GM18861 (cell line): ENCODE measurements around the gene USP7.

Experiments
- ATAC-seq: cut with Tn5 transposase; IDR thresholded peaks from one replicate; pipeline ENCODE4 v1.9.1; 2021; ENCODE audit not compliant: unreplicated experiment

USP7 gene

GRCh38 chr16:8903004-8903403, 60.7 kb downstream of the USP7 start:
- ATAC-seq, result no peak

- no peak for ATAC-seq
Measured at GRCh38 chr16:8901320-8901861, 62.3 kb downstream of the USP7 start.

DNA sequence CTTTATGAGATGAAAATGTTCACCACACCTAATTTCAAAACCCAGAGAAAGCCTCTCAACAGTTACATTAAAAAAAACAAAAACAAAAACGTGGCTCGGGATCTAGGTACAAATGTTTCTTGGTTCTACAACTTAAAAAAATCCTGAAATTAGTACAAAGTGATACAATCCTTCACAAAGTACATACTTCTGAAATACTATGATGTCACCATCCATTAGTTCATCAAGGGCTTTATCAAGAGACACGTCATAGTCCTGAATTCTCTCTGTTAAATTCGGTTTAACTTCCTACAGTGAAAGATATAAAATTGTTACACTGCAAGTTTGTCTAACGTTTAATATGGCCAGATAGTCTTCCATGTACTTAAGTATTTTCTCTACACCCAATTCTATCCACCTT, 63.4 kb downstream of the USP7 start:
- ATAC-seq, result no peak

GRCh38 chr16:8899709-8900317, 63.9 kb downstream of the USP7 start:
- ATAC-seq, result peak; percentile 53

- ATAC-seq, result peak; percentile 29
Measured at GRCh38 chr16:8898660-8899318, 64.9 kb downstream of the USP7 start.

DNA sequence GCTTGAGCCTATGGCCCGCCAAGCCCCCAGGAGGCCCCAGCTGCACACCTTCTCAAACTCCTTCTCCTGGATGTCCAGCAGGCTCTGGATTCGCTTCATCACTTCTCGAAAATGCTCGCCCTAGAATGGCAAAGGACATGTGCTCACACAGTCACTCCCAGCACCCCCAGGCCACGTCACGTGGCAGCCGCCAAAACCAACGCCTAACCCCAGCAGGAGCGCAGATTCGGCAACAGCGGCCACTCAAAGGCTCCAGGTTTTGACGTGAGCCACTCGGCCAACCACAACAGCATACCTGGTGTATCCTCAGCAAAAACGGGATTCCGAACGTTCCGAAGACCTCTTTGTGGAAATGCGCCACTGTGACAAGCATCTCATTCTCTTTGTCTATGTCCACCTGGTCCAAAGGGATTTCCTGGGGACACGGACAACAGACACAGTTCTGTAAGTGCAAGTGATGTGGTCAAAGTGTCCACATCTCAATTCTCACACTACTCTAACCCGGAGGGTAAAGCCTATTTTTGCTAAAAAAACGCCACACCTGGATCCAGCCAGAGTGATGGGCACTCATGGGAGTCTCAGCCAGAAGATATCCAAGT, 68.9 kb downstream of the USP7 start:
- ATAC-seq, result no peak

- ATAC-seq, result no peak
Measured at GRCh38 chr16:8893976-8894690, 69.6 kb downstream of the USP7 start.

DNA sequence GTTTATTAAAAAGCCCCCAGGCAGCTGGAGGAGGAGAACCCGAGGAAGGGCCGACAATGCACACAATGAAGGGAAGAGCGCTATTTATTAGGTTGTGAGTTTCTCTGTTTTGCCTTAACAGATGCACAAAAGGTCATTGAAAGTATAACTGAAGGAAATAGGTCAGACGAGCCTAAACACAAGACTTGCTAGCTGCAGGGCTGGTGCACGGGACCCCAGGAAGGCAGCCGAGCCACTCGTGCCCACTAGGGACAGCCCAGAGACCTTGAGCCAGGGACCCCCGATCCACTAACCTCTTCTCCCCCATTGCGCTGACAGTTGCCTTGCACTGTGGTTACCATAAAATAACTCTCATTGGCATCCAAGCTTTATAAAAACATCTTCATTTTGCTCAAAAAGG, 70.3 kb downstream of the USP7 start:
- ATAC-seq, result no peak

GRCh38 chr16:8892101-8892575, 71.6 kb downstream of the USP7 start:
- peak; percentile 27 for ATAC-seq

- ATAC-seq, result no peak
Measured at GRCh38 chr16:8890549-8890921, 73.2 kb downstream of the USP7 start.

DNA sequence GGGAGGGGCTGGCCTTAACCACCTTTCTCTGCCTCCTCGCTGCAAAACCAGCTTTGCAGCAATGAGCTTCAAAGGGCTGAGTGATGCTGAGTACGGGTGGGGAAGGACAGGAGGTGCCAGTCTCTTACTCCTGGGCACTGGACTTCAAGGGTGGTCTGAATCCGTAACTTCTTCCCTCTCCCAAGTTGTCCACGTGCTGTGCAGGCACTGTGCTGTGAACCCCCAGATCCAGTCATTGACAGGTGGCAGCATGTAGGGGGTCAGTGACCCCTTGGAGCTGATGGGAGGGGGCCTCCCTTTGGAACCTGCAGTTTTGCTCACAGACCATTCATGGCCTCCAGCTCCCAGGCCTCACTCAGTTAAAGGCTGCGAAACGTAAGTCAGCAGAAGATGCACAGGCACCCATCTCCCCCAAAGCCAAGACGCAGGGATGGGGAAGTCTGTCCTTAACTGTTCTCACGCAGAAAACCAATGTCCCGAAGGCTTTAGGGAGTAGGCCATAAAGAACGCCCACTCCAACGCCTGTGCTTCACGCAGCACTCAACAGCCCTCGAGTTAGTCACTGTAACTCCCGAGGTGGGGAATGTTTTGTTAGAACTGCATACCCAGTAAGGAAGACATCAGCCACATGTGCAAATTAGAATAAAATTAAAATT, 73.7 kb downstream of the USP7 start:
- no peak for ATAC-seq

- ATAC-seq, result no peak
Measured at GRCh38 chr16:8888951-8889892, 74.5 kb downstream of the USP7 start.

DNA sequence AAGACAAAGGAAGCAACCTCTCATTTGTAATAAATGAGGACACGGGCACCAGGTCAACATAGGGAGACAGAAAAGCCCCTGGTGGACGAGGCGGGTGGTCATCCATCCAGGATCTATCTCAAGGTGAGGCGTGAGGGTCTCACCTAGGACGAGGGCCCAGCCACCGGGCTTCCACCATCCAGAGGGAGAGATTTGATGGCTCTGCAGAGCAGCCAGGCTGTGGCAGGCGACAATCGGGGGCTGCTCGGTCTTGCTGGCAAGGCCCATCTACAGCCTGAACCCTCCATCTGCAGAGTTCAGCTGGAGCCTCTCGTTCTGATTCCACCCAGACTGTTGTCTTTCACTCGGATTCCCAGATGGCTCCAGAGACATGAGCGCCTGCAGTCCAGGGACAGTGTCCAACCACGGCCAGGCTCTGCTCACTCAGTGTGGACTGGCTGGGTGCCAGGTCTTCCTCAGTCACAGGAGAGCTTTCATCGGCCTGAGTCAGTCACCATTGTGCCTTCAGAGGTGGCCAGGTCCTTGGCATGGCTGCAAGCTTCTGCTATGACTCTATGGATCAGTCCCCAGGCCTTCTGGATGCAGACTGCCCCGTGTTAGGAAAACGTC, 75.7 kb downstream of the USP7 start:
- no peak for ATAC-seq

- ATAC-seq, result no peak
Measured at GRCh38 chr16:8887431-8887765, 76.3 kb downstream of the USP7 start.

DNA sequence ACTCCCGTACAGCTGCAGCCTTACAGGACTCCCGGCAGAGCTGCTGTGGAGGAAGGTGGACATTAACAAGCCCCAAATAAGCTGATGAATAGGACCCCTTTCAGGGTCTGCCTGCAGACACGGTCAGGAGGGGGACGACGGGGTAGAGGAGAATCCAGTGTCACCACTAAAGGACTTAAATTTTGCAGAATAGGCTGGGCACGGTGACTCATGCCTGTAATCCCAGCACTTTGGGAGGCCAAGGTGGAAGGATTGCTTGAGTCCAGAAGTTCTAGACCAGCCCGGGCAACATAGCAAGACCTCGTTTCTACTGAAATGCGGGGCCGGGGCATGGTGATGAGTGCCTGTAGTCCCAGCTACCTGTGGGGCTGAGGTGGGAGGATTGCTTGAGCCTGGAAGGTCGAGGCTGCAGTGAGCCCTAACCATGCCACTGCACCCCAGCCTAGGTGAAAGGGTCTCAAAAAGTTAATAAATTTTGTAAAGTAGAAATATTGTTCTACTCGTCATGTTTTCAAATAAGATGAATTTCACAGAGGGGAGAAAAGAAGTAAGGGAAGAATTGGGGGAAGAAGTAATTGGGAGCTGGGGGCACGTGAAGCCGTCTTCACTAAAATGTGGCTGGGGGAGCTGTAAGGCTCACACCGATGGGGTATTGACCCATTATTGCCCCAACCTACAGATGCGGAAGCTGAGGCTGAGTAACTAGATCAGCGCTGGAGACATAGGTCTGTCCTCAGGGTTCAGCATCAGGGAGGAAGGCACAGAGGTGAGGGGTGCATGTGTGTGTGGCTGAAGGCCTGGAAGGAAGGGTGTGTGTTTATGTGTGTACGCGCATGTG, 76.9 kb downstream of the USP7 start:
- ATAC-seq, result no peak

DNA sequence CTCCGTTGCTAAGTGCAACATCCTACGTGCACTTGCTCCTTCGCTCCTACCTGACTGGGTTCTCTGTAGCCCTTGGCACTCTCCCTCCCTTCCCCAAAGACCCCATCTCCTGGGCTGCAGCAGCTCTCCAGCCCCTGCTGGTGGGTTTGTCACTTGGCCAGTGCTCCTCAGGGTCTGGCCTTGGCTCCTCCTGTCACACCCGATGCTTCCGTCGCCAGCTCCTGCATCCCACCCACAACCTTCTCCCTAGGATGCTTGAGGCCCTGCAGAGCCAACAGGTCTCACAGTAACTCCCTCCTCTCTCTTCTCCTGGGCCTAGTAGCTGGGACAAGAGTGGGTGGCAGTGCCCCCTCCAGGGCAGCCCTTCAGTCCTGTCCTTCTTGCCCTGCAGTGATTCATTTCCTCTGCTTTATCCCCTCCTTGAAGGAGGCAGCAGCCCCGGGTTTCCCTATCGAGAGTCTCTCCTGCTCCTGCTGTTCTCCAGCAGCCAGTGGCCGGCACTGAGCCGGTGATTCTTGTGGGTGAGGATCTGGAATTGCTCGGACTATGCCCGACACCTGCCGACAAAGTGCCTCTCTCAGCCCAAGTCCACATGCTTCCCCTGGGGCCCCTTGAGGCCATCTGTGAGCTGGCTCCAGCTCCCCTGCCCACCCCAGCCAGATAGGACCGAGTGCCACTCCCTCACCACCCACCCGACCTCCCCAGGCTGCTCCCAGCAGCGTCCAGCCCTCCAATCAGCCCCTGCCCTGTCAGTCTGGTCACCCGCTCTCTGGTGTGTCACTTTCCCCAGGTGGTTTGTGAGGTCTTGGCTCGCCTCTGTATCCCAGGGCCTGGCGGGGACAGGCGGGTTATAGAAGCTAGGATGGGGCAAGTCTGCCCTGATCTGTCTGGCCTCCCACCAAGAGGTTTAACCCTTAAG, 77.8 kb downstream of the USP7 start:
- ATAC-seq, result no peak

DNA sequence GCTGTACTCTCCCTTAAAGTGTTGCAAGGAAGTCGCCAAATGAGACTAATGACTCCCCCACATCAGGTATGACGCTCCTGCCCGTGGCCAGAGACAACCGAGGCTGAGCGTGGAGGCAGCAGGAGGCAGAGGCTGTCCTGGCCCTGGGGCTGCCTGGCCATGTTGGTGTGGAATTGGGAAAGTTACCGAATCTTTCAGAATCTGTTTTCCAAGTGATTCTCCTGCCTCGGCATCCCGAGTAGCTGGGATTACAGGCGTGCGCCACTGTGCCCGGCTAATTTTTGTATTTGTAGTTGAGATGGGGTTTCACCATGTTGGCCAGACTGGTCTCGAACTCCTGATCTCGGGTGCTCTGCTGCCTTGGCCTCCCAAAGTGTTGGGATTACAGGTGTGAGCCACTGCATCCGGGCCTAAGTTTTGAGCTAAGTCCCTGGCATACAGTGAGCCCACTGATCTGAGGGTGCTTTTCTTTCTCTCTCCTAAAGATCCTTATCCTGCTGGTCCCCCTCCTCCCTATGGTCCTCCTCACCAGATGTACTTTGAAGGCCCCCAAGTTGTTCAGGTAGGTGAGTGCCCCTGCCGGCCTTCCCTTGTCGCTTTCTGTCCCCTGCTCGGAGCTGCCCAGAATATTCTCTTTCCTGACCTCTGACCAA, 80.9 kb downstream of the USP7 start:
- no peak for ATAC-seq
